Kidney (tissue), 14 donors: ENCODE data around the gene DRGX. TPM values are rescaled to one million over a fixed set of nuclear protein-coding genes. Genes with fewer than 3 reads are reported as not detected.

ENCODE experiments used
- DNase-seq, 5 donors: peaks; one replicate each; pipeline ENCODE4 v3.0.0-alpha.2; 2013 to 2020
- FAIRE-seq: peaks from 2 replicates; lab custom pipeline; 2012; peaks lifted over from hg19 to GRCh38; lab: Jason Lieb, UNC
- H3K27ac ChIP-seq, 2 donors: one replicate each; pipeline ENCODE4 v1.7.0; 2013; ENCODE audit warnings: low read depth in 2 of 2, low read length in 2 of 2, inconsistent platforms in 1 of 2
- H3K27me3 ChIP-seq: one replicate; pipeline ENCODE4 v1.7.1; 2013; ENCODE audit warnings: low read length, inconsistent platforms; ENCODE audit not compliant: control insufficient read depth, insufficient read depth
- H3K36me3 ChIP-seq, 3 donors: one replicate each; pipeline versions ENCODE4 v1.7.0 to v1.7.1; 2013; ENCODE audit warnings: low read length in 3 of 3, control low read depth in 1 of 3, inconsistent platforms in 1 of 3; ENCODE audit not compliant: insufficient read depth in 3 of 3, control insufficient read depth in 2 of 3
- H3K4me1 ChIP-seq, 3 donors: one replicate each; pipeline versions ENCODE4 v1.7.0 to v1.7.1; 2013; ENCODE audit warnings: low read length in 3 of 3, inconsistent platforms in 1 of 3, low read depth in 1 of 3; ENCODE audit not compliant: control insufficient read depth in 2 of 3, insufficient read depth in 2 of 3
- H3K4me3 ChIP-seq, 3 donors: one replicate each; pipeline versions ENCODE4 v1.7.0 to v1.8.1; 2013; ENCODE audit warnings: low read length in 3 of 3, control low read depth in 1 of 3, inconsistent platforms in 1 of 3
- H3K9ac ChIP-seq, 3 donors: one replicate each; pipeline versions ENCODE4 v1.7.0 to v1.7.1; 2013; ENCODE audit warnings: low read length in 3 of 3, control low read depth in 1 of 3, inconsistent platforms in 1 of 3
- H3K9me3 ChIP-seq, 3 donors: one replicate each; pipeline versions ENCODE4 v1.7.0 to v1.7.1; 2013; ENCODE audit warnings: low read length in 3 of 3, control low read depth in 1 of 3, inconsistent platforms in 1 of 3; ENCODE audit not compliant: control insufficient read depth in 2 of 3, insufficient read depth in 1 of 3
- intact Hi-C: fragments of 100-400 bp; cut with DNase I; formaldehyde crosslinking; loops from one replicate; pipeline ENCODE4 v1.11.1; 2022
- polyA plus RNA-seq: library from polyadenylated mRNA; stranded (reverse); fragments of 350-450 nt; fragmentation: Illumina TruSeq; extraction: RNeasy Lipid Tissue Mini Kit (QIAGEN cat#74804); gene quantifications from one replicate; pipeline ENCODE4 v1.2.3, GENCODE V29; 2014; ENCODE audit warnings: low read depth, low replicate concordance; ENCODE audit not compliant: insufficient read depth
- total RNA-seq: library from RNA; stranded (reverse); fragmentation: NEBNext Ultra II Directional; extraction: Animal tissue kit (Norgen Biotek cat#: 25700); gene quantifications from one replicate; pipeline ENCODE4 v1.2.1, GENCODE V29; 2021
- TF ChIP-seq, protein P1 (sequence below): IDR thresholded peaks from 3 replicates; pipeline ENCODE4 v1.5.1; 2012; ENCODE audit warnings: mild to moderate bottlenecking, moderate library complexity, borderline replicate concordance; ENCODE audit not compliant: insufficient read depth; ENCODE audit errors: extremely low read depth
- donor health status: control.
- donor health status: control.
- donor health status: control.
- donor health status: control.
- donor health status: control.
- donor health status: DM: yes; HTN: yes; CAD: no.
- donor health status: Normal renal cell carcinoma (clear cell type).

Gene DRGX
- total and polyA plus RNA-seq, 2 donors from 2014 or later = not detected

DNA sequence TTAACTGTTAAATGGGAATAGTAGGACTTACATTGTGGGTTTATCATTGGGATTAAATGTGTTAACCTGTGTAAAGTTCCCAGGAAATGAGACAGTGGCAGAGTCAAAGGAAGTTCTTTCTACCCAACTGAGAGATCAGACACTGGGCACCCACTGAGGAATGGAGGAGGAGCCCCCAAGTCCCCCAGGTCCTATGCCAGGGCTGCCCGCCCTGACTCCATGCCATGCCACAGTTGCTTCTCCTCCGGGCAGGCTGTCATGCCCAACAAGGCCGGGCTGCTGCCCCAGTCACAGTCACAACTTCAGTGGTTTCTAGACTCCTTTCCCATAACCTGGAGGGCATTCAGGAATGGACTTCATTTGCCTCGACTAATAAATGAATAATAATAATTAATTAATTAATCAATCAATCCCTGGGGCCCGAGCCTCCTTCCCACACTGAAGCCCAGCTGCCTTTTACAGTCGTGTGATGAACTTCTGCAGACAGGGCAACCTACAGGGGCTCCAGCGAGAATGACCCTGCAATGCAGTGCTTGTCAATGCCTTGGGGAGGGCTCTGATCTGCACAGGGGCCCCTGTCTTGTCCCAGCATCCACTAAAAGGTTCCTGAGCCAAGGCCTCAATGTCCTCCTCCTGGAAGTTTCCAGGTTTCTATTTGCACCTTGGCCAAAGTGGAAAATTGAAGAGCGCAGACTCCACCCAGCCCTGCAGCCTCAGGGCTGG, 32.4 kb downstream of the DRGX start:
- H3K9me3 ChIP-seq = no peaks in the 10 kb centered on the region
- no peak overlapping the region for H3K27ac ChIP-seq
- DNase-seq (peak in 1 of 5 donors; percentile 3), FAIRE-seq (no peak)
- no peaks in the 10 kb centered on the region for H3K27me3 ChIP-seq
- H3K36me3 ChIP-seq = no peaks in the 10 kb centered on the region
- intact Hi-C loops = no loop called here
- TF ChIP-seq, protein P1, sequence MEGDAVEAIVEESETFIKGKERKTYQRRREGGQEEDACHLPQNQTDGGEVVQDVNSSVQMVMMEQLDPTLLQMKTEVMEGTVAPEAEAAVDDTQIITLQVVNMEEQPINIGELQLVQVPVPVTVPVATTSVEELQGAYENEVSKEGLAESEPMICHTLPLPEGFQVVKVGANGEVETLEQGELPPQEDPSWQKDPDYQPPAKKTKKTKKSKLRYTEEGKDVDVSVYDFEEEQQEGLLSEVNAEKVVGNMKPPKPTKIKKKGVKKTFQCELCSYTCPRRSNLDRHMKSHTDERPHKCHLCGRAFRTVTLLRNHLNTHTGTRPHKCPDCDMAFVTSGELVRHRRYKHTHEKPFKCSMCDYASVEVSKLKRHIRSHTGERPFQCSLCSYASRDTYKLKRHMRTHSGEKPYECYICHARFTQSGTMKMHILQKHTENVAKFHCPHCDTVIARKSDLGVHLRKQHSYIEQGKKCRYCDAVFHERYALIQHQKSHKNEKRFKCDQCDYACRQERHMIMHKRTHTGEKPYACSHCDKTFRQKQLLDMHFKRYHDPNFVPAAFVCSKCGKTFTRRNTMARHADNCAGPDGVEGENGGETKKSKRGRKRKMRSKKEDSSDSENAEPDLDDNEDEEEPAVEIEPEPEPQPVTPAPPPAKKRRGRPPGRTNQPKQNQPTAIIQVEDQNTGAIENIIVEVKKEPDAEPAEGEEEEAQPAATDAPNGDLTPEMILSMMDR = no peak
- no peak overlapping the region for H3K9ac ChIP-seq
- no peak overlapping the region for H3K4me3 ChIP-seq
- H3K4me1 ChIP-seq = no peaks in the 10 kb centered on the region

DNA sequence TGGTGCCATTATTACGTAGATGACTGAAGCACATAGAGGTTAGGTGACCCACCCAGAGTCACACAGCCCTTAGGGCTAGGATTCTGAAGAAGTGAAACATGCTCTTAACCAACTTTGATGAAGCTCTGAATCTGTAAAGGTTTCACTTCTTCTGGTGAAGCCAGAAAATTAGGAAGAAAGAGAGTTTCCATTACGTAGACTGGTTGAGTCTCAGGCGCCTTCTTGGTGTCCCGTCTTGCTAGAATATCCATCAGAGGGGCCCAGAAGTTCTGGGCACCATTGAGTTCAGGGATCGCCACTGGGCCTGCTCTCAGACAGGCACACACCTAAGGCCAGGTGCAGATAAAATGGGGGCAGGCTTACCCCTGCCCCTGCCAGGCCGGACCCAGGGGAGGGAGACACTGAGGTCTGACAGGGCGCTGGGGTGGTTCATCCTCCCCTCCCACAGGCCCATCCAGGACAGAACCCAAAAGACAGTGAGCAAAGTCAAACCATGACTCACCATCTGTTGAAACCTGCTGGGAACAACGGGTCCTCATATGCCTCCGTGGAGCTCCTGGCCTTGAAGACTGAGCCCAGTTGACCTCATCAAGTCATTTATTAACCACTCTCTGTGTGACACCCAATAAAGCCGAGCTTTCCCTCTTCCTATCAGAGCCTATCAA, 33.2 kb downstream of the DRGX start:
- H3K27ac ChIP-seq = no peak overlapping the region
- no peaks in the 10 kb centered on the region for H3K27me3 ChIP-seq
- peaks cover 0 to 3% (median 0%) of the 10 kb centered on the region in 3 donors for H3K9me3 ChIP-seq
- no peak overlapping the region for H3K9ac ChIP-seq
- intact Hi-C loops = no loop called here
- peak in 1 of 5 donors; percentile 5 for DNase-seq
- FAIRE-seq = no peak
- TF ChIP-seq, protein P1 = no peak
- no peaks in the 10 kb centered on the region for H3K36me3 ChIP-seq
- H3K4me1 ChIP-seq = no peaks in the 10 kb centered on the region
- H3K4me3 ChIP-seq = no peak overlapping the region

DNA sequence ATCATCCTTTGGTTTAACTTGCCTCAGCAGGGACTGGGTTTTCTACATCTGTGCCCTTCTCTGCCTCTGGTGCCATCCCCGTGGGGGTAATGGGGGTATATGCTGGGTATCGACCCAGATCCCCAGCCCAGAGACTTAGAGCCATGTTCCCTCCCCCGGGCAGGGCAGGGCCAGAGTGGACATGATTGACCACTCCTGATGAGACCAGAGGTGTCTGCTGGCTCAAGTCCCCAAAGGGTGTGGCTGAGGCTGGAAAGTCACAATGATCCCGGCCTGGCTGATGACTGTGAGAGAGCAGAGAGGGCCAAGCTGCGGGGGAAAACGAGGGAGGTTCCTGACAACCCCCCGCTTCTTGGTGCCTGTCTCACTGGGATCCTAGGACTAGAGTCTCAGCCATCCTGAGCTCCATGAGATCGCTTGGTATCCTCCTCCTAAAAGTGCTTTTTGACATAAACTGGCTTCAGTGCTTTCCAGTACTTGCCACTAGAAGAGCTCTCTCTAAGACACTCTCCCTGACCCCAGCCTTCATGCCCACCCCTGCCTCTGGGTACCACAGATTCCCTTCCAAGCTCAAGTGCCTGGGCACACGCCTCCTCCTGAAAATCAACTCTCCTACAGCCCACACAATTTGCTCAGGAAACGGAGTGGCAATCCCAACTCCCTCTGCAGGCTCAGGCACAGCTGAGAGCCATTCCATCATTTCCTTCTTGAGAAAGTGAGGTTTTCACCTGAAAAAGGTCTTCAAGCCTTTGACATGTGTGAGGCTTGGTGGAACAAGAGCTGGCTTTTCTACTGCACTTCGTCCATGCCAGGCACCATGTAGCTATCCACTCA, 33.9 kb downstream of the DRGX start:
- Histone ChIP-seq H3K36me3 (no peaks in the 10 kb centered on the region), H3K27me3 (no peaks in the 10 kb centered on the region)
- no peak for FAIRE-seq

More for the DNA sequence above, 33.9 kb downstream of the DRGX start:
- Histone ChIP-seq H3K4me3 (no peak overlapping the region), H3K4me1 (no peaks in the 10 kb centered on the region), H3K9me3 (peaks cover 0 to 8% (median 0%) of the 10 kb centered on the region in 3 donors), H3K9ac (no peak overlapping the region), H3K27ac (no peak overlapping the region)
- intact Hi-C loops = no loop called here
- DNase-seq = peak in 1 of 5 donors; percentile 3
- TF ChIP-seq, protein P1 = no peak
